NOMO-1 treated with DMSO at 0.1 percent for 48 hours (cell line): Measurements from ENCODE around the gene CEP104.

Experiments
- DNase-seq: peaks from one replicate; lab custom pipeline; 2025; ENCODE audit not compliant: unreplicated experiment; lab: John Stamatoyannopoulos, UW

Gene CEP104

GRCh38 chr1:3767328-3767925 is 89.6 kb downstream of the CEP104 start:
- no peak for DNase-seq

- no peak for DNase-seq
Observed at GRCh38 chr1:3763351-3764125, 93.5 kb downstream of the CEP104 start.

DNA sequence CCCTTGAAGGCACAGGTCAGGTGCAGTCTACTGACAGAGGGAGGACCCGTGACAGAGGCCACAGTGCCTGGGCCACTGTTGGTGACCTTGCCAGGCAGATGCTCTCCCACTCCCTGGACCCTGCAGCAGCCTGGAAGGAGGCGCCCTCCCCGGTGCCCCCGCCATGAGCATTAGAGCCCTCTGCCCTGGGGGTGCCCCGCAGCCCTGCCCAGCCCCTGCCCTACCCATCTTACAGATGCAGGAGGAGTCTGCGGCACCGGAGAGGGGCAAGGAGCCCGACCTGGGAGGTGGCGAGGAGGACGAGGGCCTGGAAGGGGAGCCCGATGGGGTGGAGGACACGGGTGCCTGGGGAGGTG is 94.2 kb downstream of the CEP104 start:
- no peak for DNase-seq

DNA sequence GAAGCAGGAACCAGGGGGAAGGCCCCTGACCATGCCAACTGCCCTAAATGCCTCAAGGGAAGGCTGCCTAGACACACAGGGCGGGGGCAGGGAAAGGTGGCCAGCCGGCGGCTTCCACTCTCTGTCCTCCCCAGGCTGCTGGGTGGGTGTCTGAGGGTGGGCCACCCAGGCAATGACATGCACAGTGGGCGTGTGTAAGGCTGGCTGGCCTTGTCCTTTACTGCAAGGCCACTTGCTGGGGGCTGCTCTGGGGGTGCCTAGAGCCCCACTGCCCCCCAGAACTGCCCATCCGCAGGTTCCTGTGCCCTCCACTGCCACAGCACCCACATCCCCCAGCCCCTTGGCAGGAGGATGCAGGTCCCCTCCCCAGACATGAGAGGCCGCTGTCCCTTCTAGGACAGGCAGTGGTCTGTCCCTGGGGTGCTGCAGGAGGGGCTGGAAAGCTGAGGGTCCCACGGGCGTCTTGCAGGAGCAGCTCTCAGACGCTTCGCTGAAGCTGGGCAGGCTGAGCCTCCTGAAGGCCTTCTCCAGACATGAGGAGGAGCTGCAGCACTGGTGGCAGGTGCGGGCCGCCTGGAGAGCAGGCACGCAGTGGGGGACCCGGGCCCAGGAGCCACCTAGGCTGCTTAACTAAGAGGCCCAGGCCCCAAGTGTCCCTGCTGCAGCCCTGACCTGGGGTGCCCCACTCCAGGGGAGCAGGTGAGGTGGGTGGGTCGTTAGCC is 94.7 kb downstream of the CEP104 start:
- no peak for DNase-seq
